ENCODE measurements around the gene RAB8A. TPM values are rescaled to one million over a fixed set of nuclear protein-coding genes. Genes with fewer than 3 reads are reported as not detected.

RAB8A gene
- total RNA-seq, 1 experiment from 2014 or later = 103 TPM

GRCh38 chr19:16127776-16128371 is 16.2 kb downstream of the RAB8A start:
- peaks cover 43 to 85% (median 80%) of the 10 kb centered on the region in 3 experiments for H3K36me3 Mint-ChIP-seq (ENCODE audit: insufficient read depth in 1 of 3, low read depth in 3 of 3)

More at GRCh38 chr19:16127776-16128371, 16.2 kb downstream of the RAB8A start:
- TF ChIP-seq CTCF (conservative IDR thresholded peaks at IDR 0.05) = no peak
- H3K27me3 ChIP-seq (ENCODE audit: insufficient read depth, low read length) = no peaks in the 10 kb centered on the region
- no peak overlapping the region for H4K8ac ChIP-seq (replicated peaks; ENCODE audit: insufficient read length, low read depth, low read length)
- no peak overlapping the region for H3K27ac ChIP-seq (ENCODE audit: insufficient read length, low read depth, low read length)
- H2BK15ac ChIP-seq (ENCODE audit: low read depth, low read length) = no peak overlapping the region
- no peak overlapping the region for H3K23ac ChIP-seq (ENCODE audit: insufficient read length, low read depth, low read length)
- no peaks in the 10 kb centered on the region for H3K79me1 ChIP-seq (ENCODE audit: insufficient read depth, low read depth, low read length, poor library complexity, severe bottlenecking)
- H3K79me2 ChIP-seq (ENCODE audit: insufficient read depth, low read length) = no peaks in the 10 kb centered on the region
- no peaks in the 10 kb centered on the region for H3K9me3 ChIP-seq (ENCODE audit: control insufficient read depth, low read depth, low read length)
- no peak overlapping the region for H3K4ac ChIP-seq (ENCODE audit: low read depth, low read length)
- H2AFZ ChIP-seq (ENCODE audit: low read length) = no peak overlapping the region
- H3K9me3 Mint-ChIP-seq = no peaks in the 10 kb centered on the region; a peak in 1 of 5 replicates
- H3K9ac ChIP-seq (ENCODE audit: extremely low read depth, insufficient read length, low read length) = no peak overlapping the region
- no peak overlapping the region for H3T11ph ChIP-seq (ENCODE audit: low read length)
- no peak overlapping the region for H4K91ac ChIP-seq (ENCODE audit: insufficient read length, low read depth, low read length)
- H3K18ac ChIP-seq (ENCODE audit: insufficient read length, low read depth, low read length) = no peak overlapping the region
- H3K27me3 Mint-ChIP-seq (ENCODE audit: low read depth) = no peaks in the 10 kb centered on the region
- WGBS (ENCODE audit: extremely low coverage, insufficient read length, low lambda C conversion rate) = no CpG with 5 or more reads among the region's 21 CpGs
- H2BK5ac ChIP-seq (ENCODE audit: insufficient read length, low read length) = no peak overlapping the region
- no peaks in the 10 kb centered on the region for H3K4me1 Mint-ChIP-seq
- H4K5ac ChIP-seq (ENCODE audit: insufficient read length, low read depth, low read length) = no peak overlapping the region
- no peak for DNase-seq
- no peaks in the 10 kb centered on the region for H3K4me1 ChIP-seq (ENCODE audit: insufficient read depth, low read length)
- H3K4me3 Mint-ChIP-seq = no peak overlapping the region
- no peaks in the 10 kb centered on the region for H4K20me1 ChIP-seq (ENCODE audit: control insufficient read depth, insufficient read depth, insufficient read length)
- no peak overlapping the region for H2BK12ac ChIP-seq (ENCODE audit: insufficient read length, low read depth, low read length)
- no peak overlapping the region for H3K56ac ChIP-seq (ENCODE audit: insufficient read length, low read depth, low read length)
- no peak overlapping the region for H3K27ac Mint-ChIP-seq
- no peaks in the 10 kb centered on the region for H3K23me2 ChIP-seq (ENCODE audit: insufficient read length, low read depth, low read length, poor library complexity, severe bottlenecking)
- H3K4me2 ChIP-seq (ENCODE audit: insufficient read depth, insufficient read length, low read length) = no peak overlapping the region
- H2BK120ac ChIP-seq (ENCODE audit: low read depth, low read length, poor library complexity, severe bottlenecking) = no peak overlapping the region
- no peak overlapping the region for H2AK5ac ChIP-seq (ENCODE audit: insufficient read length, low read length)
- H2BK20ac ChIP-seq (ENCODE audit: low read depth, low read length, poor library complexity, severe bottlenecking) = no peak overlapping the region
- no peak overlapping the region; the same call in 1 of the 2 replicates for H3K14ac ChIP-seq (ENCODE audit: insufficient read depth, low read length)

Measured in H9 (cell line).